Prostate gland (tissue), 2 donors: ENCODE results near the gene ITGA11. TPM values are rescaled to one million over a fixed set of nuclear protein-coding genes. Genes with fewer than 3 reads are reported as not detected.
A peak's percentile ranks its signal among the peaks of the same experiment; 100 is the strongest.

ENCODE experiments used
- DNase-seq: peaks from one replicate; pipeline ENCODE4 v3.0.0-alpha.2; 2019; ENCODE audit warnings: low spot score
- H3K27ac ChIP-seq, 2 donors: fragments of 200-600 bp; sonication (generic); 2 replicates each; pipeline ENCODE4 v1.5.1; 2017 to 2019
- H3K27me3 ChIP-seq: fragments of 200-600 bp; sonication (generic); replicated peaks from 2 replicates; pipeline ENCODE4 v1.5.1; 2019; ENCODE audit not compliant: insufficient read depth
- H3K36me3 ChIP-seq, 2 donors: fragments of 200-600 bp; sonication (generic); 1 replicate in 1 of 2; 2 replicates in 1 of 2; pipeline versions ENCODE4 v1.5.1 to v1.8.1; 2017 to 2019
- H3K4me1 ChIP-seq: fragments of 200-600 bp; sonication (generic); replicated peaks from 2 replicates; pipeline ENCODE4 v1.5.1; 2019
- H3K4me3 ChIP-seq, 2 donors: fragments of 200-600 bp; sonication (generic); 2 replicates each; pipeline ENCODE4 v1.5.1; 2017 to 2019
- H3K9me3 ChIP-seq: fragments of 200-600 bp; sonication (generic); 2 replicates; pipeline ENCODE4 v1.5.1; 2017
- POLR2A ChIP-seq: fragments of 450-650 bp; IDR thresholded peaks from one replicate; pipeline ENCODE4 v1.6.1; 2016; ENCODE audit warnings: antibody characterized with exemption, mild to moderate bottlenecking
- POLR2AphosphoS5 ChIP-seq: sonication (generic); formaldehyde crosslinking; IDR thresholded peaks from one replicate; pipeline ENCODE4 v1.6.1; 2017; ENCODE audit warnings: antibody characterized with exemption
- WGBS: methylation state at CpG from one replicate; pipeline ENCODE4 v1.1.5; 2018; 5-methylcytosine and 5-hydroxymethylcytosine counted together
- intact Hi-C: fragments of 100-400 bp; cut with DNase I; formaldehyde crosslinking; loops from one replicate; pipeline ENCODE4 v1.14.2; 2022
- total RNA-seq, 2 donors: library from RNA; depleted of rRNA; stranded (reverse); fragments of >200 nt; gene quantifications; one replicate each; pipeline ENCODE4 v1.1.0, GENCODE V29; 2016
- TF ChIP-seq, protein P1 (sequence below), 4 experiments: fragments of 200-600 bp in 2 of 4; fragments of 450-650 bp in 2 of 4; sonication (generic) in 2 of 4; IDR thresholded peaks; 1 replicate in 3 of 4; 2 replicates in 1 of 4; pipeline ENCODE4 v1.5.1; 2016 to 2019; ENCODE audit warnings: antibody characterized with exemption in 4 of 4, mild to moderate bottlenecking in 2 of 4, moderate library complexity in 2 of 4

ITGA11 gene
- total RNA-seq, 2 donors from 2014 or later = 2.0 to 11.0 TPM

DNA sequence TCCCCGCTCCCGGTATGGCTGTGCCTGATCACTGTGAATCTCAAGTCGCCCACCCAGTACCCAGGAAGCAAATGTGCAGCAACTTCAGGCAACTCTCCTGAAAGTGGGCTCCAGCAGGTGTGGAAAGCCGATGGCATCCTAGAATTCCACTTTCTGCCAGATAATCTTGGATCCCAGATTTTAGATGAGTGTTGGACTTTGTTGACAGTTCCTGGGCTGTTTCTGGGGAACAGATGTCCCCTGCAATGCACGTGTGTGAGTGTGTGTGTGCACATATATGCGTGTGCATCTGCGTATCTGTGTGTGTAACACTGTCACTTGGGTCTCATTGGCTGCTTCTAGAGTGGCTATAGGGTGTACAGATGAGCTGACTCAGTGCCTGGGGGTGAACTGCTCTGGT lies 95.4 kb downstream of the ITGA11 start:
- H3K27ac ChIP-seq = no peak overlapping the region
- no peak for DNase-seq
- H3K4me1 ChIP-seq = peaks cover 18% of the 10 kb centered on the region
- WGBS = 93% methylated on average over 7 of the region's 7 CpGs
- no peaks in the 10 kb centered on the region for H3K36me3 ChIP-seq
- TF ChIP-seq, protein P1, sequence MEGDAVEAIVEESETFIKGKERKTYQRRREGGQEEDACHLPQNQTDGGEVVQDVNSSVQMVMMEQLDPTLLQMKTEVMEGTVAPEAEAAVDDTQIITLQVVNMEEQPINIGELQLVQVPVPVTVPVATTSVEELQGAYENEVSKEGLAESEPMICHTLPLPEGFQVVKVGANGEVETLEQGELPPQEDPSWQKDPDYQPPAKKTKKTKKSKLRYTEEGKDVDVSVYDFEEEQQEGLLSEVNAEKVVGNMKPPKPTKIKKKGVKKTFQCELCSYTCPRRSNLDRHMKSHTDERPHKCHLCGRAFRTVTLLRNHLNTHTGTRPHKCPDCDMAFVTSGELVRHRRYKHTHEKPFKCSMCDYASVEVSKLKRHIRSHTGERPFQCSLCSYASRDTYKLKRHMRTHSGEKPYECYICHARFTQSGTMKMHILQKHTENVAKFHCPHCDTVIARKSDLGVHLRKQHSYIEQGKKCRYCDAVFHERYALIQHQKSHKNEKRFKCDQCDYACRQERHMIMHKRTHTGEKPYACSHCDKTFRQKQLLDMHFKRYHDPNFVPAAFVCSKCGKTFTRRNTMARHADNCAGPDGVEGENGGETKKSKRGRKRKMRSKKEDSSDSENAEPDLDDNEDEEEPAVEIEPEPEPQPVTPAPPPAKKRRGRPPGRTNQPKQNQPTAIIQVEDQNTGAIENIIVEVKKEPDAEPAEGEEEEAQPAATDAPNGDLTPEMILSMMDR (IDR thresholded peaks at IDR 0.05) = no peak
- TF ChIP-seq POLR2AphosphoS5 (no peak), POLR2A (no peak)
- intact Hi-C loops = no loop called here
- no peaks in the 10 kb centered on the region for H3K9me3 ChIP-seq
- no peaks in the 10 kb centered on the region for H3K27me3 ChIP-seq
- no peak overlapping the region for H3K4me3 ChIP-seq

DNA sequence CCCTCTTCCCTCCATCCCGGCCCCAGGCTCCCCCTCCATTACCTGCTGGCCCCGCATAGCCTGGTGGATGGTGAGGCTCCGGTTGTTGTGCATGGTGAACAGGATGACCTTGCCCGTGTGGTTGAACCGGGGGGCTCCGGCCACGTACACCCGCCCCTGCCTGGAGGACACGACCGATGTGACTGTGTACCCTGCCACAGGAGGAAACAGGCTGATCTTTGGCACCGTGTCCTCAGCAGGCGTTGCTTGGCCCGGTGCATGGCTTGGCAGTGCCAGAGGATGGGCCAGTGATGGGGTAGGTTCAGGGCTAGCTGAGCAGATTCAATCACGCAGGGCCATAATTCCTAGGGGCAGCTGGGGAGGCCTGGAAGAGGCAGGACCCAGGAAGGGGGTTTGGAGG lies 96.3 kb downstream of the ITGA11 start:
- Histone ChIP-seq H3K4me1 (peaks cover 11% of the 10 kb centered on the region), H3K36me3 (no peaks in the 10 kb centered on the region), H3K4me3 (no peak overlapping the region), H3K27ac (no peak overlapping the region), H3K27me3 (no peaks in the 10 kb centered on the region), H3K9me3 (no peaks in the 10 kb centered on the region)
- TF ChIP-seq POLR2AphosphoS5 (no peak), POLR2A (no peak)
- TF ChIP-seq, protein P1 (IDR thresholded peaks at IDR 0.05) = no peak
- intact Hi-C loops = no loop called here
- DNase-seq = no peak
- WGBS = 56% methylated on average over 14 of the region's 14 CpGs

DNA sequence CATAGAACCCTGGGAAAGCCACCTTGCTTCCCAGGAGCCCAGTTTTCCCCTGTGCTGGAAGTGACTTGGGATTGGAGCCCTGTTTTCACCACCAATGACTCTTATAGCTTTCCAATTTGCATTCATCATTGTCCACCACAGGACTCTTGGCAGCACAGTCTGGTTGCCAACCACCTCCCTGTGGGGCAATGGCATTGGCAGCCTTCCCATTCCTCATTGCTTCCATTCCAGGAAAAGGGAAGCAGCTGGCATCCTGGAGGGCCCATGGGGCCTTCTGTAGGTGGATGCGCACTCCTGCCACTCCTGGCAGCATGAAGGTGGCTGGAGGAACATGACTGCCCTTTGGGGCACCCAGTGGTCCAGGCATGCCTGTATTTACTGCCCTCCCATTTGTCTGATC lies 96.7 kb downstream of the ITGA11 start:
- Histone ChIP-seq H3K27ac (no peak overlapping the region), H3K4me3 (no peak overlapping the region), H3K27me3 (no peaks in the 10 kb centered on the region), H3K9me3 (no peaks in the 10 kb centered on the region), H3K36me3 (no peaks in the 10 kb centered on the region), H3K4me1 (peaks cover 10% of the 10 kb centered on the region)
- TF ChIP-seq, protein P1 (IDR thresholded peaks at IDR 0.05) = no peak
- TF ChIP-seq POLR2A (no peak), POLR2AphosphoS5 (no peak)
- WGBS = 90% methylated on average over 1 of the region's 1 CpG
- peak; percentile 35 for DNase-seq
- intact Hi-C loops = no loop called here

DNA sequence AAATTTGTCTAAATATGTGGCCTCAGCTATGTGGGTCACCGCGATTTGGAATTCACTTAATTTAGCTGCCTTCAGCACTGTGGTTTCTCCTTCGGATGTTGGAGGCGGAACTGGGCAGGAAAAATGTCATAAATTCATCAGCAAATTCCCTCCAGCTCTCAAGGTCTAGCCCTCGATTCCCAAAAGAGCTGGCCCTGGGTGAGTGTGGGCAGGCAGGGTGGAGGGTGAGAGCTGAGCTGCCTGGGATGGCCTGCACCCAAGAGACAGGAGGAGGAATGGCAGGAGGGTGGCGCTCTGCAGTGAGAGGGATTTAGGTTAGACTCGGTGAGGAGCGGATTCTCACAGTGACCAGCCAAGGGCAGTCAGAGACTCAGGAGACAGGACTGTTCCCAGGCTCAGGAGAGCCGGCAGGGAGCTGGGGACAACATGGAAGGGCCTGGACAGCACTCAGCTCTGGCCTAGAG lies 97.3 kb downstream of the ITGA11 start:
- TF ChIP-seq POLR2A (no peak), POLR2AphosphoS5 (no peak)
- TF ChIP-seq, protein P1 (IDR thresholded peaks at IDR 0.05) = no peak
- Histone ChIP-seq H3K36me3 (no peaks in the 10 kb centered on the region), H3K27me3 (no peaks in the 10 kb centered on the region), H3K9me3 (no peaks in the 10 kb centered on the region), H3K4me3 (no peak overlapping the region), H3K4me1 (peaks cover 7% of the 10 kb centered on the region), H3K27ac (no peak overlapping the region)
- no peak for DNase-seq
- WGBS = 59% methylated on average over 9 of the region's 9 CpGs
- intact Hi-C loops = no loop called here

DNA sequence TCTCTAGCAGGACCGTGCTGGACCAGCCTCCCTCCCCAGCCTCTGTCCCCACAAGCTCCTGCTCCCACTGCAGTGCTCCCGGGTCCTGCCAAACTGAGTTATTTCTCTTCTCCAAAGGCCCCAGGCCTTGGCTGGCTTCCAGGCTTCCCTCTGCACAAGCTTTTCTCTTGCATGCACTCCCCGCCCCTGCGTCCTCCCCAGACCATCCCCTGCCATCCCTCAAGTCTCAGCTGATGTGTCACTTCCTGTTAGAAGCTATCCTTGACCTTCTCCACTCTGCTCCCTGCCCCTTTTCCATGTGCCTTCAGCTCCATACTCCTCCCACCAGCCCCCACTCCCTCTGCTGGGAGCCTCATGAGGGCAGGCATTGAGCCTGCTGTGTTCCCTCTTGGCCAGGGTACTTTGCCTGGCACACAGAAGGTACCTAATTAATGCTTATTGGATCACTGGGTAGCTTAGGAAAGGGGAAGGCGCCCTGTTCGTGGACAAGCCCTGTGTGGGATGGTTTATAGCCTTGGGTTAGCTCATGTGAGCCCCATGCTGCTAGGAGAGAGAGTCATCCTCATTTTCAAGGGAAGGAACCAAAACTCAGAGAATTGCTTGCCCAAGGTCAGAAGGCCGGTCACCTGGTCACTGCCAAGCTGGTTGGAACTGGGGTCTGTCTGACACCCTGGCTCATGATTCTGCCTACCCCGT lies 98.0 kb downstream of the ITGA11 start:
- TF ChIP-seq, protein P1 (IDR thresholded peaks at IDR 0.05) = no peak
- no peak for TF ChIP-seq POLR2AphosphoS5
- TF ChIP-seq POLR2A = no peak
- no peak overlapping the region for H3K27ac ChIP-seq
- H3K9me3 ChIP-seq = no peaks in the 10 kb centered on the region
- WGBS = 76% methylated on average over 8 of the region's 8 CpGs
- intact Hi-C loops = no loop called here
- no peak for DNase-seq
- no peaks in the 10 kb centered on the region for H3K36me3 ChIP-seq
- H3K4me3 ChIP-seq = no peak overlapping the region
- peaks cover 6% of the 10 kb centered on the region for H3K4me1 ChIP-seq
- H3K27me3 ChIP-seq = no peaks in the 10 kb centered on the region
